HCT116 (cell line): ENCODE results near the gene STOX2. TPM values are rescaled to one million over a fixed set of nuclear protein-coding genes. Genes with fewer than 3 reads are reported as not detected.

Experiments
- ATAC-seq: fragments of 200-7000 bp; cut with Tn5 transposase; 2 replicates; pipeline ENCODE4 v1.9.1; 2020; ENCODE audit warnings: mild to moderate bottlenecking, moderate library complexity
- BruUV-seq: library from RNA; stranded (reverse); fragments of 400-500 nt; replicated peaks from 2 replicates; lab custom pipeline; 2021; lab: Mats Ljungman, UMichigan
- CTCF ChIA-PET: fragments of 300-600 bp; sonication (Branson Sonifier 250); formaldehyde crosslinking; loops from one replicate; lab custom pipeline; 2021; ENCODE audit warnings: antibody characterized with exemption; lab: Charles Lee
- POLR2A ChIA-PET: fragments of 300-600, 350-600 bp; sonication (Branson Sonifier 250); formaldehyde crosslinking; loops from one replicate; lab custom pipeline; 2021; ENCODE audit warnings: antibody characterized with exemption; lab: Charles Lee
- RAD21 ChIA-PET, 2 experiments: fragments of 300-600 bp; sonication (Branson Sonifier 250); formaldehyde crosslinking; loops; one replicate each; lab custom pipeline; 2023; ENCODE audit warnings: low total read pairs in 2 of 2; ENCODE audit not compliant: uncharacterized antibody in 2 of 2, unreplicated experiment in 2 of 2, low non-redundant PET in 1 of 2; lab: Charles Lee
- DNase-seq: peaks from one replicate; pipeline ENCODE4 v3.0.0-alpha.2; 2010; ENCODE audit warnings: low read depth, low spot score
- H2AFZ ChIP-seq: fragments of 200-600 bp; shearing (Covaris generic), sonication (generic); 2 replicates; pipeline ENCODE4 v1.6.1; 2017; ENCODE audit warnings: low read depth, mixed run types, mixed read lengths, antibody characterized with exemption, low read length; ENCODE audit not compliant: poor library complexity, severe bottlenecking
- H3K27ac ChIP-seq: 2 replicates; pipeline ENCODE4 v1.5.1; 2012; ENCODE audit warnings: low read depth, low read length
- H3K27me3 ChIP-seq: fragments of 200-600 bp; sonication (generic); 2 replicates; pipeline ENCODE4 v1.6.1; 2016; ENCODE audit warnings: mixed run types, low read length, mixed read lengths; ENCODE audit not compliant: insufficient read depth
- H3K36me3 ChIP-seq, 2 experiments: fragments of 200-500 bp in 1 of 2; fragments of 200-600 bp in 1 of 2; sonication (Bioruptor generic) in 1 of 2; sonication (generic) in 1 of 2; 2 replicates each; pipeline versions ENCODE4 v1.5.1 to v1.6.1; 2014 to 2016; ENCODE audit warnings: low read length in 2 of 2, inconsistent platforms in 1 of 2, mixed read lengths in 1 of 2, mixed run types in 1 of 2; ENCODE audit not compliant: insufficient read depth in 2 of 2, control insufficient read depth in 1 of 2
- H3K4me1 ChIP-seq, 2 experiments: fragments of 200-600 bp in 1 of 2; sonication (generic) in 1 of 2; 2 replicates each; pipeline versions ENCODE4 v1.5.1 to v1.6.1; 2012 to 2017; ENCODE audit warnings: low read length in 2 of 2, inconsistent platforms in 1 of 2, mild to moderate bottlenecking in 1 of 2, mixed read lengths in 1 of 2, mixed run types in 1 of 2, moderate library complexity in 1 of 2; ENCODE audit not compliant: insufficient read depth in 2 of 2, control insufficient read depth in 1 of 2
- H3K4me2 ChIP-seq: fragments of 200-600 bp; sonication (generic); 2 replicates; pipeline ENCODE4 v1.6.1; 2017; ENCODE audit warnings: mixed run types, low read length, mixed read lengths
- H3K4me3 ChIP-seq, 2 experiments: fragments of 200-600 bp in 1 of 2; sonication (generic) in 1 of 2; replicated peaks in 1 of 2; 2 replicates each; pipeline ENCODE4 v1.5.1; 2011 to 2016; ENCODE audit warnings: low read length in 2 of 2, control low read depth in 1 of 2, low read depth in 1 of 2, mild to moderate bottlenecking in 1 of 2, mixed read lengths in 1 of 2, mixed run types in 1 of 2
- H3K79me2 ChIP-seq: fragments of 200-600 bp; sonication (generic); 2 replicates; pipeline ENCODE4 v1.6.1; 2017; ENCODE audit warnings: mild to moderate bottlenecking, mixed run types, low read length, moderate library complexity, mixed read lengths; ENCODE audit not compliant: insufficient read depth
- H3K9ac ChIP-seq: fragments of 200-600 bp; sonication (generic); 2 replicates; pipeline ENCODE4 v1.6.1; 2016; ENCODE audit warnings: low read length, mixed read lengths
- H3K9me2 ChIP-seq: fragments of 200-600 bp; sonication (generic), shearing (Covaris generic); 2 replicates; pipeline ENCODE4 v1.6.1; 2017; ENCODE audit warnings: mixed run types, mild to moderate bottlenecking, moderate library complexity; ENCODE audit not compliant: insufficient read depth
- H3K9me3 ChIP-seq, 2 experiments: fragments of 200-500 bp in 1 of 2; fragments of 200-600 bp in 1 of 2; sonication (Bioruptor generic) in 1 of 2; sonication (generic) in 1 of 2; 2 replicates each; pipeline ENCODE4 v1.6.1; 2014 to 2017; ENCODE audit warnings: low read length in 2 of 2, mixed read lengths in 2 of 2, inconsistent platforms in 1 of 2, low read depth in 1 of 2, mild to moderate bottlenecking in 1 of 2, mixed run types in 1 of 2, moderate library complexity in 1 of 2; ENCODE audit not compliant: control insufficient read depth in 1 of 2, insufficient read depth in 1 of 2
- H4K20me1 ChIP-seq: fragments of 200-600 bp; sonication (generic), shearing (Covaris generic); 2 replicates; pipeline ENCODE4 v1.6.1; 2017; ENCODE audit warnings: mixed run types, mild to moderate bottlenecking, moderate library complexity; ENCODE audit not compliant: insufficient read depth
- ATF3 ChIP-seq: IDR thresholded peaks from 2 replicates; pipeline ENCODE4 v1.6.1; 2012
- CEBPB ChIP-seq: IDR thresholded peaks from 2 replicates; pipeline ENCODE4 v1.6.1; 2012; ENCODE audit warnings: low read depth
- ELF1 ChIP-seq: IDR thresholded peaks from 2 replicates; pipeline ENCODE4 v1.6.1; 2012; ENCODE audit warnings: low read depth, borderline replicate concordance
- EZH2 ChIP-seq: fragments of 200-600 bp; sonication (generic); IDR thresholded peaks from 2 replicates; pipeline ENCODE4 v1.6.1; 2017; ENCODE audit warnings: antibody characterized with exemption, mixed run types
- EZH2phosphoT487 ChIP-seq: fragments of 200-600 bp; IDR thresholded peaks from 2 replicates; pipeline ENCODE4 v1.6.1; 2018; ENCODE audit warnings: antibody characterized with exemption, borderline replicate concordance
- FOSL1 ChIP-seq: IDR thresholded peaks from 2 replicates; pipeline ENCODE4 v1.6.1; 2012; ENCODE audit warnings: low read depth
- JUND ChIP-seq: IDR thresholded peaks from 2 replicates; pipeline ENCODE4 v1.6.1; 2012
- RAD21 ChIP-seq: IDR thresholded peaks from 2 replicates; pipeline ENCODE4 v1.6.1; 2012; ENCODE audit warnings: low read depth, mild to moderate bottlenecking
- REST ChIP-seq: IDR thresholded peaks from 2 replicates; pipeline ENCODE4 v1.6.1; 2012; ENCODE audit warnings: low read depth
- SRF ChIP-seq: IDR thresholded peaks from 2 replicates; pipeline ENCODE4 v1.6.1; 2012; ENCODE audit warnings: low read depth
- TCF7L2 ChIP-seq: IDR thresholded peaks from 2 replicates; pipeline ENCODE4 v1.7.0; 2011; ENCODE audit warnings: borderline replicate concordance, inconsistent platforms; ENCODE audit not compliant: insufficient read depth, insufficient read length; ENCODE audit errors: extremely low read depth
- YY1 ChIP-seq: IDR thresholded peaks from 2 replicates; pipeline ENCODE4 v1.6.1; 2011; ENCODE audit warnings: low read length, low read depth, moderate library complexity, mild to moderate bottlenecking; ENCODE audit not compliant: insufficient replicate concordance; ENCODE audit errors: extremely low read depth
- ZBTB33 ChIP-seq: IDR thresholded peaks from 2 replicates; pipeline ENCODE4 v1.6.1; 2011; ENCODE audit warnings: mild to moderate bottlenecking, low read length, moderate library complexity; ENCODE audit not compliant: insufficient replicate concordance; ENCODE audit errors: extremely low read depth
- ZFX ChIP-seq: fragments of 450-650 bp; IDR thresholded peaks from 2 replicates; pipeline ENCODE4 v1.6.1; 2017
- intact Hi-C: fragments of 100-400 bp; cut with micrococcal nuclease; formaldehyde crosslinking; loops from 2 replicates; pipeline ENCODE4 v1.10.0; 2022
- total RNA-seq: library from RNA; stranded (reverse); gene quantifications from one replicate; pipeline ENCODE4 v1.2.1, GENCODE V29; 2021; ENCODE audit not compliant: unreplicated experiment

STOX2 gene
- total RNA-seq, 1 experiment from 2014 or later, result 6.3 TPM

GRCh38 chr4:183989461-183989860 lies 84.4 kb downstream of the STOX2 start:
- TF ChIP-seq EZH2 (no peak), YY1 (no peak), FOSL1 (no peak), JUND (no peak)
- Histone ChIP-seq H3K9me3 (no peaks in the 10 kb centered on the region), H3K36me3 (no peaks in the 10 kb centered on the region), H3K79me2 (no peaks in the 10 kb centered on the region), H3K27me3 (no peaks in the 10 kb centered on the region), H3K27ac (no peak overlapping the region), H3K4me2 (no peak overlapping the region), H3K4me1 (peaks cover 9 to 14% of the 10 kb centered on the region in 2 experiments; a peak in 3 of 4 replicates), H3K9me2 (no peaks in the 10 kb centered on the region), H3K4me3 (no peak overlapping the region), H2AFZ (no peak overlapping the region), H4K20me1 (no peaks in the 10 kb centered on the region), H3K9ac (no peak overlapping the region)
- intact Hi-C loops, result no loop called here
- CTCF ChIA-PET, result no interaction called here
- ATAC-seq, result no peak
- no TSS peak for BruUV-seq
- POLR2A ChIA-PET, result no interaction called here
- no peak for DNase-seq
- RAD21 ChIA-PET, result no interaction called here

GRCh38 chr4:183989931-183990330 lies 84.8 kb downstream of the STOX2 start:
- H3K9ac ChIP-seq, result no peak overlapping the region
- H3K27me3 ChIP-seq, result no peaks in the 10 kb centered on the region
- H3K4me3 ChIP-seq, result no peak overlapping the region
- no peaks in the 10 kb centered on the region for H3K9me3 ChIP-seq
- no peak overlapping the region for H3K27ac ChIP-seq
- CTCF ChIA-PET, result no interaction called here
- H3K9me2 ChIP-seq, result no peaks in the 10 kb centered on the region
- DNase-seq (no peak), ATAC-seq (no peak)
- no peaks in the 10 kb centered on the region for H3K36me3 ChIP-seq
- intact Hi-C loops, result no loop called here
- H2AFZ ChIP-seq, result no peak overlapping the region
- BruUV-seq, result no TSS peak
- POLR2A ChIA-PET, result no interaction called here
- RAD21 ChIA-PET, result no interaction called here
- H4K20me1 ChIP-seq, result no peaks in the 10 kb centered on the region
- H3K4me2 ChIP-seq, result no peak overlapping the region
- H3K4me1 ChIP-seq, result peaks cover 9 to 14% of the 10 kb centered on the region in 2 experiments; a peak in 3 of 4 replicates
- no peaks in the 10 kb centered on the region for H3K79me2 ChIP-seq
- TF ChIP-seq JUND (no peak), REST (no peak), ZFX (no peak), TCF7L2 (no peak), ELF1 (no peak), RAD21 (no peak), EZH2phosphoT487 (no peak), SRF (no peak), FOSL1 (no peak), ATF3 (no peak), ZBTB33 (no peak), CEBPB (no peak), EZH2 (no peak)
